Trophoblast cell (in vitro differentiated cells and primary cell): ENCODE results near the gene MYOG.

Source experiments
- DNase-seq, 2 donors: peaks; one replicate each; pipeline ENCODE4 v3.0.0-alpha.2; 2016
- H2AFZ ChIP-seq: 2 replicates; pipeline ENCODE4 v1.6.1; 2013; ENCODE audit warnings: low read length, moderate library complexity, mild to moderate bottlenecking; ENCODE audit not compliant: insufficient read depth, poor library complexity
- H2AK5ac ChIP-seq: 2 replicates; pipeline ENCODE4 v1.6.1; 2013; ENCODE audit warnings: mild to moderate bottlenecking, low read length
- H2BK120ac ChIP-seq: 2 replicates; pipeline ENCODE4 v1.6.1; 2013; ENCODE audit warnings: low read length, mild to moderate bottlenecking, moderate library complexity; ENCODE audit not compliant: insufficient read depth, poor library complexity
- H2BK12ac ChIP-seq: 2 replicates; pipeline ENCODE4 v1.6.1; 2013; ENCODE audit warnings: mild to moderate bottlenecking, low read length, moderate library complexity
- H2BK5ac ChIP-seq: 2 replicates; pipeline ENCODE4 v1.6.1; 2013; ENCODE audit warnings: low read length, low read depth, moderate library complexity, mild to moderate bottlenecking; ENCODE audit not compliant: poor library complexity
- H3K14ac ChIP-seq: 2 replicates; pipeline ENCODE4 v1.6.1; 2013; ENCODE audit warnings: mild to moderate bottlenecking, low read length
- H3K18ac ChIP-seq: 2 replicates; pipeline ENCODE4 v1.6.1; 2013; ENCODE audit warnings: mild to moderate bottlenecking, low read length
- H3K23ac ChIP-seq: 2 replicates; pipeline ENCODE4 v1.6.1; 2013; ENCODE audit warnings: low read length
- H3K27ac ChIP-seq: 2 replicates; pipeline ENCODE4 v1.5.1; 2013; ENCODE audit warnings: low read depth, mild to moderate bottlenecking, inconsistent platforms, low read length, moderate library complexity
- H3K27me3 ChIP-seq: 2 replicates; pipeline ENCODE4 v1.6.1; 2013; ENCODE audit warnings: inconsistent platforms, mild to moderate bottlenecking, low read length, moderate library complexity; ENCODE audit not compliant: insufficient read depth
- H3K36me3 ChIP-seq, 2 experiments: 1 replicate in 1 of 2; 2 replicates in 1 of 2; pipeline ENCODE4 v1.6.1; 2013; ENCODE audit warnings: low read length in 2 of 2, mild to moderate bottlenecking in 2 of 2, moderate library complexity in 1 of 2; ENCODE audit not compliant: insufficient read depth in 2 of 2, control insufficient read depth in 1 of 2
- H3K4ac ChIP-seq: 2 replicates; pipeline ENCODE4 v1.6.1; 2013; ENCODE audit warnings: low read depth, mild to moderate bottlenecking, low read length, moderate library complexity
- H3K4me1 ChIP-seq, 2 experiments: 1 replicate in 1 of 2; 2 replicates in 1 of 2; pipeline ENCODE4 v1.6.1; 2013; ENCODE audit warnings: low read length in 2 of 2, mild to moderate bottlenecking in 2 of 2, moderate library complexity in 1 of 2; ENCODE audit not compliant: insufficient read depth in 2 of 2, control insufficient read depth in 1 of 2
- H3K4me2 ChIP-seq: 2 replicates; pipeline ENCODE4 v1.6.1; 2013; ENCODE audit warnings: inconsistent platforms, mild to moderate bottlenecking, low read length, moderate library complexity
- H3K4me3 ChIP-seq: 2 replicates; pipeline ENCODE4 v1.5.1; 2013; ENCODE audit warnings: mild to moderate bottlenecking, low read depth, low read length, inconsistent platforms
- H3K79me1 ChIP-seq: one replicate; pipeline ENCODE4 v1.6.1; 2013; ENCODE audit warnings: low read length
- H3K79me2 ChIP-seq: 2 replicates; pipeline ENCODE4 v1.6.1; 2013; ENCODE audit warnings: low read length, mild to moderate bottlenecking; ENCODE audit not compliant: control insufficient read depth, insufficient read depth, poor library complexity
- H3K9ac ChIP-seq: 2 replicates; pipeline ENCODE4 v1.6.1; 2013; ENCODE audit warnings: mild to moderate bottlenecking, low read length
- H3K9me3 ChIP-seq: 2 replicates; pipeline ENCODE4 v1.6.1; 2013; ENCODE audit warnings: low read depth, mild to moderate bottlenecking, control low read depth, inconsistent platforms, low read length; ENCODE audit not compliant: insufficient read depth
- H4K12ac ChIP-seq: 2 replicates; pipeline ENCODE4 v1.6.1; 2013; ENCODE audit warnings: low read depth, mild to moderate bottlenecking, low read length, moderate library complexity
- H4K8ac ChIP-seq: 2 replicates; pipeline ENCODE4 v1.6.1; 2013; ENCODE audit warnings: low read depth, mild to moderate bottlenecking, low read length, moderate library complexity
- H4K91ac ChIP-seq: one replicate; pipeline ENCODE4 v1.6.1; 2013; ENCODE audit warnings: low read depth, mild to moderate bottlenecking, low read length, moderate library complexity
- WGBS: extraction: QIAGEN DNeasy Blood & Tissue Kit; methylation state at CpG from one replicate; pipeline ENCODE4 v1.1.7; 2013; ENCODE audit warnings: missing lambda C conversion rate; ENCODE audit not compliant: insufficient read length, insufficient coverage; ENCODE audit errors: extremely low coverage; 5-methylcytosine and 5-hydroxymethylcytosine counted together

The MYOG gene

DNA sequence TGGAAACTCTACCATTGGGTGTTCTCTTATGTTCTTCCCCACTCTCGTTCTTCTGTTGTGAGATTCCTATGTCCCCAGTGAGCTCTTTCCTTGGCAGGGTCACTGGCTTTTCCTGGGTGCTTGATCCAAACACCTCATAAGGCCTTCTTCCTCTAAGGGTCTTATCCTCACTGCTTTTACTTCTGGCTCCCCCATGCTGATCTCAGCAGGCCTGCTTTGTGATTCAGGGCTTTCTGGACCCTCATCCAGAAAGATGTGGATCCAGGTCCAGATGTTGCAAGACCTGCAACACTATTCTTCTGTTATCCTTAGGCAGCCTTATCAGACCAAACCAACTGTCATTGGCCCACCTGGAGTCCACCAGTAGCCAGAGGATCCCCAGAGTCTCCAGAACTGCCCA, 11.2 kb upstream of the MYOG start:
- H2AFZ ChIP-seq = no peak overlapping the region
- H3K14ac ChIP-seq = no peak overlapping the region
- H3K9ac ChIP-seq = no peak overlapping the region
- H2BK5ac ChIP-seq = no peak overlapping the region
- H2AK5ac ChIP-seq = no peak overlapping the region
- DNase-seq = no peak
- no peaks in the 10 kb centered on the region for H3K27me3 ChIP-seq
- no peaks in the 10 kb centered on the region for H3K79me2 ChIP-seq
- H3K27ac ChIP-seq = no peak overlapping the region
- no peak overlapping the region for H3K18ac ChIP-seq
- H2BK120ac ChIP-seq = no peak overlapping the region
- H4K12ac ChIP-seq = no peak overlapping the region
- H3K4me1 ChIP-seq = no peaks in the 10 kb centered on the region
- no peaks in the 10 kb centered on the region for H3K36me3 ChIP-seq
- no peak overlapping the region for H3K23ac ChIP-seq
- WGBS = no CpG with 5 or more reads among the region's 1 CpG
- no peak overlapping the region for H3K4ac ChIP-seq
- H4K8ac ChIP-seq = no peak overlapping the region
- H3K4me2 ChIP-seq = no peak overlapping the region
- no peaks in the 10 kb centered on the region for H3K79me1 ChIP-seq
- no peak overlapping the region for H2BK12ac ChIP-seq
- no peak overlapping the region for H3K4me3 ChIP-seq
- no peak overlapping the region for H4K91ac ChIP-seq
- no peaks in the 10 kb centered on the region for H3K9me3 ChIP-seq

DNA sequence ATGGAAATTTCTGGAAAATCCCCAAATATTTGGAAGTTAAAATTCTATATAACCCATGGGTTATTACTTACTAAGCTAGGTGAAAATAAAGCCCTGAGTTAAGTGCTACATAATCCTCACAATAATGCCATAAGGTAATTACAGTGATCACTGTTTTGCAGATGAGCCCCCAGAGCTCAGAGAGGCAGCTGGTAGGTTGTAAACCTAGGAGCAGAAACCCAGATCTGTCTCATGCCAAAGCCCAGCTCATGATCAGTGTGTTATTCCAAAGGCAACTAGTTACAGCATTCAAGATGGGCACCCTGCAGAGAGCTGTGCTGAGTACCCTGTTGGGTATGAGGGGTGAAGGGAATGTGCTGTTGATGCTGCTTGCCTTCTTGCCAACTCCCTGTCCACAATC, 10.8 kb upstream of the MYOG start:
- Histone ChIP-seq H3K4me3 (no peak overlapping the region), H3K23ac (no peak overlapping the region), H3K18ac (no peak overlapping the region), H2AFZ (no peak overlapping the region), H3K27ac (no peak overlapping the region), H3K79me2 (no peaks in the 10 kb centered on the region), H4K12ac (no peak overlapping the region), H2BK12ac (no peak overlapping the region), H3K9me3 (no peaks in the 10 kb centered on the region), H3K14ac (no peak overlapping the region), H4K8ac (no peak overlapping the region), H3K4me2 (no peak overlapping the region), H3K36me3 (no peaks in the 10 kb centered on the region), H3K79me1 (no peaks in the 10 kb centered on the region), H4K91ac (no peak overlapping the region), H2AK5ac (no peak overlapping the region), H3K9ac (no peak overlapping the region), H3K27me3 (no peaks in the 10 kb centered on the region), H3K4ac (no peak overlapping the region), H2BK5ac (no peak overlapping the region), H2BK120ac (no peak overlapping the region), H3K4me1 (no peaks in the 10 kb centered on the region)
- DNase-seq = no peak

DNA sequence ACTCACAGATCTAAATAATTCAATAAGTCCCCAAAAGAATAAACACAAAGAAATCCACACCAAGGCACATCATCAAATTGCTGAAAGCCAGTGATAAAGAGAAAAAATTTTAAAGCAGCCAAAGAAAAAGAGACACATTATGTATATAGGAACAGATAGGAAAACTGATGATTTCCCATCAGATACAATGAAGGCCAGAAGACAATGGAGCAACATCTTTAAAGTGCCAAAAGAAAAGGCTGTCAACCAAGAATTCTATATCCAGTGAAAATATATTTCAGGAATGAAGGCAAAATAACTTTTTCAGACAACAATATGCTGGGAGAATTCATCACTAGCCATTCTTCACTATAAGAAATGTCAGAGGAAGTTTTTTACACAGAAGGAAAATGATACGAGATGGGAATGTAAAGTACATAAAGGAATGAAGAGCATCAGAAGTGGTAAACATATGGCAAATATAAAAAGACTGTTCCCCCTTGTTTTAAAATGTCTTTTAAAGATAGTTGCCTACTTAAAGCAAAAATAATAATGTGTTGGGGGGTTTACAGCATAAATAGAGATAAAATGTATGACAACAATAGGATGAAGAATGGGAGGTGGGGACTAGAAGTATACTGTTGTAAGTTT, 9.4 kb upstream of the MYOG start:
- H3K9ac ChIP-seq = no peak overlapping the region
- no peak overlapping the region for H2BK12ac ChIP-seq
- no peak overlapping the region for H4K12ac ChIP-seq
- H3K14ac ChIP-seq = no peak overlapping the region
- H2BK5ac ChIP-seq = no peak overlapping the region
- no peak overlapping the region for H2BK120ac ChIP-seq
- H3K4ac ChIP-seq = no peak overlapping the region
- H3K23ac ChIP-seq = no peak overlapping the region
- no peaks in the 10 kb centered on the region for H3K79me1 ChIP-seq
- DNase-seq = no peak
- no peak overlapping the region for H3K27ac ChIP-seq
- H3K18ac ChIP-seq = no peak overlapping the region
- H2AFZ ChIP-seq = no peak overlapping the region
- H3K27me3 ChIP-seq = no peaks in the 10 kb centered on the region
- H3K4me1 ChIP-seq = no peaks in the 10 kb centered on the region
- no CpG with 5 or more reads among the region's 1 CpG for WGBS
- no peak overlapping the region for H4K8ac ChIP-seq
- H3K4me2 ChIP-seq = no peak overlapping the region
- H3K4me3 ChIP-seq = no peak overlapping the region
- no peaks in the 10 kb centered on the region for H3K9me3 ChIP-seq
- H4K91ac ChIP-seq = no peak overlapping the region
- no peaks in the 10 kb centered on the region for H3K36me3 ChIP-seq
- H2AK5ac ChIP-seq = no peak overlapping the region
- no peaks in the 10 kb centered on the region for H3K79me2 ChIP-seq

DNA sequence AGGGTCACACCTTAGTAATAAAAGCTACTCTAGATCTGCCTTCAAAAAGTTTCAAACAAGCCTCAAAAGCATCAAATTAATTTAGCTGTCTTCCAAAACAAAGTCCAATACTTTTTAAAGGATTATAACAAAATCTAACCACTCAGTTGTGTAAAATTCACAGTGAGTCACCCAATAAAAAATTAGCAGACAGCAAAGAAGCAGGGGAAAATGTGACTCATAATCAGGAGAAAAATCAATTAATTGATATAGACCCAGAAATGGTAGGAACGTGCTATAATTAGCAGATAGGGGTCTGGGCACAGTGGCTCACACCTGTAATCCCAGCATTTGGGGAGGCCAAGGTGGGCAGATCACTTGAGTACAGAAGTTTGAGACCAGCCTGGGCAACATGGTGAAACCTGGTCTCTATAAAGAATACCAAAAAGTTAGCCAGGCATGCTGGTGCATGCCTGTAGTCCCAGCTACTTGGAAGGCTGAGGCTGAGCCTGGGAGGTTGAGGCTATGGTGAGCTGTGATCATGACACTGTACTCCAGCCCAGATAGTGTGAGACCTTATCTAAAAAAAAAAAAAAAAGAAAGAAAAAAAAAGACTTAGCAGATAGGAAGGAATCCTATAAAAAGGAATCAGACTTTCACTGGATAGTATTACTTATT, 8.1 kb upstream of the MYOG start:
- no peak overlapping the region for H4K91ac ChIP-seq

More for the DNA sequence above, 8.1 kb upstream of the MYOG start:
- H3K14ac ChIP-seq = no peak overlapping the region
- H3K4me2 ChIP-seq = no peak overlapping the region
- H3K36me3 ChIP-seq = no peaks in the 10 kb centered on the region
- H3K27ac ChIP-seq = no peak overlapping the region
- no peaks in the 10 kb centered on the region for H3K4me1 ChIP-seq
- no peak overlapping the region for H4K8ac ChIP-seq
- H3K4ac ChIP-seq = no peak overlapping the region
- no peak overlapping the region for H2AK5ac ChIP-seq
- no peak overlapping the region for H3K9ac ChIP-seq
- H4K12ac ChIP-seq = no peak overlapping the region
- DNase-seq = no peak
- no peak overlapping the region for H3K4me3 ChIP-seq
- WGBS = no CpG with 5 or more reads among the region's 1 CpG
- no peak overlapping the region for H3K23ac ChIP-seq
- H2BK12ac ChIP-seq = no peak overlapping the region
- no peaks in the 10 kb centered on the region for H3K27me3 ChIP-seq
- H3K9me3 ChIP-seq = no peaks in the 10 kb centered on the region
- H2BK120ac ChIP-seq = no peak overlapping the region
- H3K18ac ChIP-seq = no peak overlapping the region
- H3K79me1 ChIP-seq = no peaks in the 10 kb centered on the region
- H2BK5ac ChIP-seq = no peak overlapping the region
- no peak overlapping the region for H2AFZ ChIP-seq
- no peaks in the 10 kb centered on the region for H3K79me2 ChIP-seq
